ENCODE measurements around the gene ETV3L. TPM values are rescaled to one million over a fixed set of nuclear protein-coding genes. Genes with fewer than 3 reads are reported as not detected.

The ETV3L gene
- total and polyA plus RNA-seq, 2 of the 8 experiments (the other 6 are each of a cell fraction or from before 2014, with no cell fraction given): 0.17 to 0.26 TPM

DNA sequence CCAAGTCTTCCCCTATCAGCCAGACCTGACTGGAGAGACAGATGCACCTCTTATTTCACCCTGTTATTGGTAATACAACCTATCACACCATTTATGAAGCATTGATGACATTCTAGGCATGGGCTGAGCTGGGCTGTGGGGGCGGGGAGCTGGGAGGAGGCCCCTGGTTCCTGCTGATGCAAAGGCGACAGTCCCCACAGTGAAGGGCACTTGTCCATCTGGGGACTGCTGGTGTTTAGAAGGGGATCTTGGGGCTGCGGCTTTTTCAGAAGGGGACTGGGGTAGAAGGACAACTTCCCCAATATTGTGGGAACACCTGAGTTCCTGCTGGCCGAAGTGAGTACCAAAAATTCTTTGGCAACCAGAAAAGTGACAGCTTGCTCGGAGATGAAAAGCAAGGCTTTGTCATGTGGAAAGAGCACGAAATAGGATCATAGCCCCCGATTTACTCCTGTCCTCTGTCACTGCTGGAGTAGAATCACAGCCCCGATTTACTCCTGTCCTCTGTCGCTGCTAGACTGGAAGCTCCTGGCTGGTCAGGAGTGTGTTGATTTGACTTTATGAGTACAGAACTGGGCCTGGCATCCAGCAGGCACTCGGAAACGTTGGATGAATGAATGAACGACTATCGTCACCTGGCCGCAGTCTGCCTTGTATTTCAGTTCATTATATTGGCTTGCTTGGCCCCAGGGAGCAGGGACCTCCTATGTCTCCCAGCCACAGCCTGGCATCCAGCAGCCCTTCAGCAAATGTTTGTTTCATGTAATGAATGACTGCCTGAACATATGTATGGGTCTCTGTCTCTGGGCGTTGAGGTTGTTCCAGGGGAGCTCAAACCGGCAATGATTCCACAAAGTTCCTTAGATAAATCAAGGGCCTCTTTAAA, 16.5 kb upstream of the ETV3L start:
- H2BK15ac ChIP-seq (ENCODE audit: low read length): 0 out of 2 replicates have a peak overlapping the region, but pooled peaks have one; percentile 2
- peak overlapping the region; percentile 24 for H3K18ac ChIP-seq (ENCODE audit: extremely low read depth, low read length)
- H4K91ac ChIP-seq (replicated peaks; ENCODE audit: insufficient read length, low read length): peak overlapping the region; percentile 75
- no peak overlapping the region for H3K56ac ChIP-seq (replicated peaks; ENCODE audit: insufficient read length, low read depth, low read length)
- no peaks in the 10 kb centered on the region for H3K79me1 ChIP-seq (ENCODE audit: low read depth, low read length)
- peaks cover 23 to 54% (median 39%) of the 10 kb centered on the region in 4 experiments for H3K4me1 ChIP-seq (replicated peaks in 1 of 4; ENCODE audit: control insufficient read depth in 3 of 4, insufficient read depth in 4 of 4, low read length in 3 of 4)
- no peak overlapping the region for H4K8ac ChIP-seq (ENCODE audit: extremely low read depth, insufficient read depth, low read length)
- peaks cover 6% of the 10 kb centered on the region; the same call in 1 of the 2 replicates for H3K23me2 ChIP-seq (ENCODE audit: low read depth, low read length)
- peak in 1 of 2 experiments; percentile 44 for DNase-seq (ENCODE audit: low read depth in 1 of 2, low spot score in 2 of 2)
- no peak overlapping the region for H3K14ac ChIP-seq (ENCODE audit: insufficient read length)
- H2AK5ac ChIP-seq (ENCODE audit: low read depth, low read length): no peak overlapping the region
- H3K4me2 ChIP-seq (ENCODE audit: insufficient read depth in 1 of 2, low read depth in 2 of 2, low read length in 2 of 2): peak overlapping the region; percentile 3 to 35; a peak in 2 of 4 replicates
- peak overlapping the region; percentile 65; the same call in 1 of the 2 replicates for H2AFZ ChIP-seq (ENCODE audit: low read length)
- no peak overlapping the region for H3K4ac ChIP-seq (replicated peaks; ENCODE audit: insufficient read length, low read depth, low read length)
- no peak for FAIRE-seq
- peaks cover 0 to 8% (median 2%) of the 10 kb centered on the region in 4 experiments; a peak in 4 of 7 replicates for H3K27me3 ChIP-seq (replicated peaks in 1 of 4; ENCODE audit: control insufficient read depth in 3 of 4, extremely low read depth in 1 of 4, insufficient read depth in 3 of 4, low read length in 3 of 4)
- peak overlapping the region; percentile 74; the same call in 1 of the 2 replicates for H2BK20ac ChIP-seq (ENCODE audit: low read length)
- TF ChIP-seq, protein P1, sequence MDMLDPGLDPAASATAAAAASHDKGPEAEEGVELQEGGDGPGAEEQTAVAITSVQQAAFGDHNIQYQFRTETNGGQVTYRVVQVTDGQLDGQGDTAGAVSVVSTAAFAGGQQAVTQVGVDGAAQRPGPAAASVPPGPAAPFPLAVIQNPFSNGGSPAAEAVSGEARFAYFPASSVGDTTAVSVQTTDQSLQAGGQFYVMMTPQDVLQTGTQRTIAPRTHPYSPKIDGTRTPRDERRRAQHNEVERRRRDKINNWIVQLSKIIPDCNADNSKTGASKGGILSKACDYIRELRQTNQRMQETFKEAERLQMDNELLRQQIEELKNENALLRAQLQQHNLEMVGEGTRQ (IDR thresholded peaks at IDR 0.05; ENCODE audit: low read length): no peak
- TF ChIP-seq POLR2AphosphoS5 (IDR thresholded peaks at IDR 0.05; ENCODE audit: low read depth, low read length): no peak
- TF ChIP-seq KDM4A (IDR thresholded peaks at IDR 0.05; ENCODE audit: low read depth, low read length, severe bottlenecking): no peak
- TF ChIP-seq JUN (IDR thresholded peaks at IDR 0.05; ENCODE audit: low read depth, low read length): no peak
- no peak for TF ChIP-seq RFX5 (IDR thresholded peaks at IDR 0.05; ENCODE audit: borderline replicate concordance, low read depth, low read length)
- TF ChIP-seq YY1 (IDR thresholded peaks at IDR 0.05; ENCODE audit: low read depth, low read length): no peak
- no peak for TF ChIP-seq GTF2F1 (IDR thresholded peaks at IDR 0.05; ENCODE audit: borderline replicate concordance, low read depth, low read length)
- no peak for TF ChIP-seq HDAC2 (IDR thresholded peaks at IDR 0.05; ENCODE audit: borderline replicate concordance in 1 of 2, low read depth in 2 of 2, low read length in 2 of 2)
- no peaks in the 10 kb centered on the region for H3K36me3 ChIP-seq (ENCODE audit: control insufficient read depth in 2 of 4, insufficient read depth in 4 of 4, low read length in 3 of 4)
- no peaks in the 10 kb centered on the region for H4K20me1 ChIP-seq (replicated peaks in 1 of 2; ENCODE audit: control insufficient read depth in 1 of 2, insufficient read depth in 2 of 2, low read length in 2 of 2)
- POLR2A ChIA-PET (ENCODE audit: partially characterized antibody): interaction anchor here (0.9 to 4.1 kb wide), 5 partner anchors 9 to 37 kb away, joined by 3 to 21 read pairs (median 4); partner anchors contain the start of gene ETV3
- H3K27ac ChIP-seq (ENCODE audit: low read depth, low read length): no peak overlapping the region
- H3K4me3 ChIP-seq (ENCODE audit: extremely low read depth in 1 of 4, insufficient read depth in 2 of 4, low read depth in 3 of 4, low read length in 4 of 4): peak overlapping the region in 1 of 4 experiments; percentile 14; a peak in 1 of 8 replicates
- H3K23ac ChIP-seq (ENCODE audit: insufficient read length): no peak overlapping the region
- no peak overlapping the region for H3K9ac ChIP-seq (replicated peaks in 1 of 4; ENCODE audit: extremely low read depth in 1 of 4, low read depth in 3 of 4, low read length in 3 of 4)
- H2BK120ac ChIP-seq (replicated peaks; ENCODE audit: low read depth, low read length): peak overlapping the region; percentile 41
- CTCF ChIA-PET (ENCODE audit: partially characterized antibody): interaction anchor here (0.5 to 9.2 kb wide), 12 partner anchors 9 to 316 kb away, joined by 3 to 67 read pairs (median 4); partner anchors contain the start of gene ETV3L
- H3K79me2 ChIP-seq (ENCODE audit: control insufficient read depth in 1 of 2, insufficient read depth in 2 of 2, low read length in 2 of 2): no peaks in the 10 kb centered on the region
- peak overlapping the region; percentile 96; the same call in 1 of the 2 replicates for H2BK12ac ChIP-seq (ENCODE audit: low read depth, low read length)
- H2BK5ac ChIP-seq (ENCODE audit: low read depth, low read length): peak overlapping the region; percentile 93
- WGBS, 2 experiments (ENCODE audit: extremely low coverage in 1 of 2, insufficient coverage in 1 of 2, insufficient read length in 1 of 2, insufficient replicate concordance in 2 of 2, low coverage in 1 of 2, low lambda C conversion rate in 2 of 2, missing lambda C conversion rate in 1 of 2): 73% methylated on average over 16 of the region's 16 CpGs; no CpG with 5 or more reads in 1 of the 2 experiments
- H3K9me3 ChIP-seq (ENCODE audit: insufficient read depth in 2 of 2, low read depth in 1 of 2, low read length in 1 of 2): no peaks in the 10 kb centered on the region
- no peak overlapping the region for H4K5ac ChIP-seq (ENCODE audit: insufficient read length, low read depth, low read length)
